ENCODE data around the gene MILR1.
"Not testable (repeated sequence)": the region's sequence is repeated elsewhere in the genome, so short reads cannot be mapped to it uniquely, and the experiment has no call there.

Gene MILR1

DNA sequence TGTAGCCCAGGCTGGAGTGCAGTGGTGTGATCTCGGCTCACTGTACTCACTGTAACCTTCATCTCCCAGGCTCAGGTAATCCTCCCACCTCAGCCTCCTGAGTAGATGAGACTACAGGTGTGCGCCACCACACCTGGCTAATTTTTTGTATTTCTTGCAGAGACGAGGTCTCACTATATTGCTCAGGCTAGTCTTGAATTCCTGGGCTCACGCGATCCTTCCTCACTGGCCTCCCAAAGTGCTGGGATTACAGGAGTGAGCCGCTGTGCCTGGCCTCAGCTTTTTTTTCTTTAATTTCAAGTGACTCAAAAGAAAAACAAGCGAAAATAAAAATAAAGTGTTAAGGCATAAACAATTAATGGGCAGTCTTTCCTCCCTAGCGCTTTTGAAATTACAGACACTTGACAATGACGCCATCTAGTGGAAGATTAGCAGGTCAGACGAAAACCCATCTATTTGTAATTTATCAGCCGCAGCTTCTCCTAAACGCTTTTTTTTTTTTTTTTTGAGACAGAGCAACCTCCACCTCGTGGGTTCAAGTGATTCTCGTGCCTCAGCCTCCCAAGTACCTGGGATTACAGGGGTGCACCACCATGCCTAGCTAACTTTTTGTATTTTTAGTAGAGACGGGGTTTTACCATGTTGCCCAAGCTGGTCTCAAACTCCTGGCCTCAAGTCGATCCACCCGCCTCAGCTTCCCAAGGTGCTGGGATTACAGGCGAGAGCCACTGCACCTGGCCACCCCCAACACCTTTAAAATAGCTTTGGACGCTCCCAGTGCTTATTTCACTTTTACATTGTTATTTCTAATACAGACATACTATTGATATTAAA lies 30.2 kb upstream of the MILR1 start:
- TF ChIP-seq CTCF (IDR thresholded peaks at IDR 0.05), result peak; percentile 79
- DNase-seq (ENCODE audit: low spot score), result no peak
- no peak overlapping the region for H3K27ac ChIP-seq
- H3K4me3 ChIP-seq, result no peak overlapping the region

DNA sequence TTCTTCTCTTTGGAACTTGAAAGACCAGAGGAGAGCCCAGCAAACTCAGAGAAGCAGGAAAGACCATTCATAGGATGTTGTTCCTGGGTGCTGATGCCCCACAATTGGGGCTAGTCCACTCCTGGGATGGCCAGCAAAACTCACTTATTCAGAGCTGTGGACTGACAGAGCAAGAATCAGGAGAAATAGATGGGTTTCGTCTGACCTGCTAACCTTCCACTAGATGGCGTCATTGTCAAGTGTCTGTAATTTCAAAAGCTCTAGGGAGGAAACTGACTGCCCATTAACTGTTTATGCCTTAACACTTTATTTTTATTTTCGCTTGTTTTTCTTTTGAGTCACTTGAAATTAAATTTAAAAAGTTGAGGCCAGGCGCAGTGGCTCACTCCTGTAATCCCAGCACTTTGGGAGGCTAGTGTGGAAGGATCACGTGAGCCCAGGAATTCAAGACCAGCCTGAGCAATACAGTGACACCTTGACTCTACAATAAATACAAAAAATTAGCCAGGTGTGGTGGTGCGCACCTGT lies 28.7 kb upstream of the MILR1 start:
- Histone ChIP-seq H3K4me3 (no peak overlapping the region), H3K27ac (no peak overlapping the region)
- peak; percentile 60 for TF ChIP-seq CTCF (IDR thresholded peaks at IDR 0.05)
- DNase-seq (ENCODE audit: low spot score), result no peak

DNA sequence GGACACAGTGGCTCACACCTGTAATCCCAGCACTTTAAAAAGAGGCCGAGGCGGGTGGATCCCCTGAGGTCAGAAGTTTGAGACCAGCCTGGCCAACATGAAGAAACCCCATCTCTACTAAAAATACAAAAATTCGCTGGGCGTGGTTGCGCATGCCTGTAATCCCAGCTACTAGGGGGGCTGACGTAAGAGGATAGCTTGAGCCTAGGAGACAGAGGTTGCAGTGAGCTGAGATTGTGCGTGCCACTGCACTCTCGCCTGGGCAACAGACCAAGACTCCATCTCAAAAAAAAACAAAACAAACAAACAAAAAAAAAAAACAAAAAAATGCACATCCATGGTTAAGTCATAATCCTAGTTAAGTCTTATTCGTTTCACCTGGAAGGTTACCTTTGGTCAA lies 26.8 kb upstream of the MILR1 start:
- H3K27ac ChIP-seq; DNase-seq (ENCODE audit: low spot score); H3K4me3 ChIP-seq: not testable (repeated sequence)

GRCh38 chr17:64423881-64424280 lies 25.0 kb upstream of the MILR1 start:
- H3K4me3 ChIP-seq, result no peak overlapping the region
- no peak for TF ChIP-seq CTCF (IDR thresholded peaks at IDR 0.05)
- DNase-seq (ENCODE audit: low spot score), result no peak

DNA sequence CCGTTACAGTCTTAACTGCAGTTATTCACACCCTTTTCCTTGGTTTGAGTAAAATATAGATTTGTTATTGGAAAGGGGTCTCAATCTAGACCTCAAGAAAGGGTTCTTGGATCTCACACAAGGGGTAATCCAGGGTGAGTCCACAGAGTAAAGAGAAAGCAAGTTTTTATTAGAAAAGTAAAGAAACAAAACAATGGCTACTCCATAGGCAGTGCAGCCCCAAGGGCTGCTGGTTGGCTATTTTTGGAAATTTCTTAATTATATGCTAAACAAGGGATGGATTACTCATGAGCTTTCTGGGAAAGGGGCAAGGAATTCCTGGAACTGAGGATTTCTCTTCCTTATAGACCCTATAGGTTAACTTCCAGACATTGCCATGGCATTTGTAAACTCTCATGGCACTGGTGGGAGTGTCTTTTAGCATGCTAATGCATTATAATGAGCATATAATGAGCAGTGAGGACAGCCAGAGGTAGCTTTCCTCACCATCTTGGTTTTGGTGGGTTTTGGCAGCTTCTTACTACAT lies 24.5 kb upstream of the MILR1 start:
- no peak for DNase-seq (ENCODE audit: low spot score)

More at GRCh38 chr17:64423881-64424280, 25.0 kb upstream of the MILR1 start:
- H3K27ac ChIP-seq, result no peak overlapping the region

DNA sequence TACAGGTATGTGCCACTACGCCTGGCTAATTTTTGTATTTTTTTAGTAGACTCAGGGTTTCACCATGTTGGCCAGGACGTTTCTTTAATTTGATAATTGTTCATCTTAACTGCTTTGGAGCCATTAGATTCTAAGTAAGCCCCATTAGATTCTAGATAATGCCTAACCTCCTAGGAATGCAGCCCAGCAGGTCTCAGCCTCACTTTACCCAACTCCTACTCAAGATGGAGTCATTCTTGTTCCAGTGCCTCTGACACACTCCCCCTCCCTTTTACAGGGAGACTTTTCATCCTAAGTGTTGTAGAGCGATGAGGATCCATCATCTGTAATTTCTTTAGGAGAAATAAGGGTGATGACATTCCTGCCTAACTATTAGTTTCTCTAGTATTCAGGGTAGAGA lies 23.7 kb upstream of the MILR1 start:
- no peak for TF ChIP-seq CTCF (IDR thresholded peaks at IDR 0.05)

More for the DNA sequence above, 24.5 kb upstream of the MILR1 start:
- Histone ChIP-seq H3K27ac (no peak overlapping the region), H3K4me3 (no peak overlapping the region)
- TF ChIP-seq CTCF (IDR thresholded peaks at IDR 0.05), result no peak

GRCh38 chr17:64426596-64426995 lies 22.3 kb upstream of the MILR1 start:
- Histone ChIP-seq H3K27ac (no peak overlapping the region), H3K4me3 (no peak overlapping the region)
- no peak for DNase-seq (ENCODE audit: low spot score)
- TF ChIP-seq CTCF (IDR thresholded peaks at IDR 0.05), result no peak

More for the DNA sequence above, 23.7 kb upstream of the MILR1 start:
- DNase-seq (ENCODE audit: low spot score), result no peak
- no peak overlapping the region for H3K27ac ChIP-seq
- H3K4me3 ChIP-seq, result no peak overlapping the region
